CD4-positive, alpha-beta T cell treated with Interferon gamma for 1 hour (primary cell): Measurements from ENCODE around the gene DYNLL1.
"Not testable (repeated sequence)": the region's sequence is repeated elsewhere in the genome, so short reads cannot be mapped to it uniquely, and the experiment has no call there.

Source experiments
- DNase-seq: peaks from one replicate; pipeline ENCODE4 v3.0.0-alpha.2; 2020

DYNLL1 gene

DNA sequence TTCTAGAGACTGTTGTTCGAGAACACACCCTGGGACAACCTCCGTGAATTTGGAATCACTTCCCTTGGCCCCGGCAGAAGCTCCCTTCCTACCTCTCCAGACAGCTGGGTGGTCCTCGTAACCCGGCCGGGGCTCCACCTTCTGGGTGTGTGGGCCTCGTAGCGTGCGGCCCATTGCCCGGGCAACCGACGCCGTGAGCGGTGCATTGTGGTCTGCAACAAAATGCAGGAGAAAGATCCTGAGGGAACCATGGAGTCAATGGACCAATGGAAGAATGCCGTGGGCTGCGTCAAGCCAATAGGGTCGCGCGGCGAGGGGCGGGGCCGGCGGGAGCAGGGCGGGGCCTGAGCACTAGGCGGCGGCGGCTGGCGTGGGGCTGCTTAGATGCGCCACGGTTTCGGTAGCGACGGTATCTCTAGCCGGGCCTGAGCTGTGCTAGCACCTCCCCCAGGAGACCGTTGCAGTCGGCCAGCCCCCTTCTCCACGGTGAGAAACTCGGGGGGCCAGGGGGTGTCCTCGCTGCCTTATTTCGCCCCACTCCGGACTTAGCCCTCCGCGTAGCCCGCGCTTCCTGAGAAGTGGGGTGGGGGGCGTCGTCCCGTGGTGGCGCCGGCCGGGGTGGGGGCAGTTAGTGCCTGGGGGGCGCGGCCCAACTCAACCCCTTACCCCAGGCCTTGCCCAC lies at the start of gene DYNLL1:
TSS of gene DYNLL1 (plus strand) at position 383 of the 682 bp plus-strand sequence. CDS start 309 bp downstream, outside the sequence.
- peak; percentile 95 for DNase-seq

DNA sequence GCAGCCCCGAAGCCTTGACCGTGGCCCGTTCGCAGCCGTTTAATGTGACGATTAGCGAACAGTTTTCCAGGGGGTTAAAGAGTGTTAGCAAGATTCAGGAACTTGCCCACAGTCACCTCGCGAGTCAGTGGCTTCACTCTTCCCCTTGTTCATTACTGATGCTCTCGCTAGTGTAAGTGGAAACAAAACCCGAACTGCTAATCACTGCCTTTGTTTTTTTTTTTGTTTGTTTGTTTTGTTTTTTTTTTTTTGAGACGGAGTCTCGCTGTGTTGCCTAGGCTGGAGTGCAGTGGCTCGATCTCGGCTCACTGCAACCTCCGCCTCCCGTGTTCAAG lies 49.1 kb upstream of the DYNLL1 start:
- not testable (repeated sequence) for DNase-seq

DNA sequence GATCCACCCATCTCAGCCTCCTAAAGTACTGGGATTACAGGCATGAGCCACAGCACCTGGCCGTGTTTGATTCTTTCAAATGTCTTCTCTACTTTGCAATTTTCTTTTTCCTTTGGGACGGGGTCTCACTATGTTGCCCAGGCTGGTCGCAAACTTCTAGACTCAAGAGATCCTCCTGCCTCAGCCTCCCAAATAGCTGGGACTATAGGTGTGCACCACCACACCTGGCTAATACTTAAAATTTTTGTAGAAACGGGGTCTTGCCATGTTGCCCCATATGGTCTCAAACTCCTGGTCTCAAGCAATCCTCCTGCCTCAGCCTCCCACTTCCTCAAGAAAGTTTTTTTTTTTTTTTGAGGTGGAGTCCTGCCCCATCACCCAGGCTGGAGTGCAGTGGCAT lies 47.9 kb upstream of the DYNLL1 start:
- no peak for DNase-seq

DNA sequence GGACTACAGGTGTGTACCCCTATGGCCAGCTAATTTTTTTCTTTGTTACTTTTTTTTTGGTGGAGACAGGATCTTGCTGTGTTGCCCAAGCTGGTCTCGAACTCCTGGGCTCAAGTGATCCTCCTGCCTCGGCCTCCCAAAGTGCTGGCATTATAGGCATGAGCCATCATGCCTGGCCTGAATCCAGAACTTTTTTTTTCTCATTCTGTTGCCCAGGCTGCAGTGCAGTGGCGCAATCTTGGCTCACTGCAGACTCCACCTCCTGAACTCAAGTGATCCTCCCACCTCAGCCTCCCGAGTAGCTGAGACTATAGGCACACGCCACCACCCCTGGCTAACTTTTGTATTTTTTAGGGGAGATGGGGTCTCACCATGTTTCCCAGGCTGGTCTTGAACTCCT lies 43.4 kb upstream of the DYNLL1 start:
- DNase-seq: not testable (repeated sequence)

DNA sequence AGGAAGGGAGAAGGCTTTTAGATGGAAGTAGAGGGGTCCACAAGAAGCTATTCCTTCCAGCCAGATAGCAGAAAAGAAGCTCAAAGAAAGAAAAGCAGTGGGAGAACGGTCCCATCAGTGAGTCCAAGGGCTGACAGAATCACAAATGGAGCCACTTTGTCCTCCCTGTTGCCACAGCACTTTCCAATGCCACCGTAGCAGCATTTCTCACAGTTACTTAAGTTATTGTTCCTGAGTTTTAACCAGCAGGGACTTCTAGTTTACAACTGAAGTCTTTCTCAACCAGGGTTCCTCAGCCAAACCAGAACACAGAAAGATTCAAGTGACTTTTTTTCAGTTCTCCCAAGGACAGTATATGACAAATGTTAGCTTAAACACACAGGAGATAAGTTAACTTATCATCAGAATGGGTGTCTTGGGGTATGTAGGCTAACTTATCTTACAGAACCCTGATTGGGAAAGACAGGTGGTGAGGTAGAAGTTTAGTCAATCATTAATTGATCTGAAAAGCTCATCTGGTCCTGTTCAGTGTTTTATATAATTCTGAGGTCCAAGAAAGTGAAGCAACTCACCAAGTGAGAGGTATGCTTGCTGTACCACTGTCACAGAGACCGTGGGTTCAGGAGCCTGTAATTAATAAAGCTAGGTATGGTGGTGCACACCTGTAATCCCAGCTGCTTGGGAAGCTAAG lies 42.7 kb upstream of the DYNLL1 start:
- DNase-seq: no peak

DNA sequence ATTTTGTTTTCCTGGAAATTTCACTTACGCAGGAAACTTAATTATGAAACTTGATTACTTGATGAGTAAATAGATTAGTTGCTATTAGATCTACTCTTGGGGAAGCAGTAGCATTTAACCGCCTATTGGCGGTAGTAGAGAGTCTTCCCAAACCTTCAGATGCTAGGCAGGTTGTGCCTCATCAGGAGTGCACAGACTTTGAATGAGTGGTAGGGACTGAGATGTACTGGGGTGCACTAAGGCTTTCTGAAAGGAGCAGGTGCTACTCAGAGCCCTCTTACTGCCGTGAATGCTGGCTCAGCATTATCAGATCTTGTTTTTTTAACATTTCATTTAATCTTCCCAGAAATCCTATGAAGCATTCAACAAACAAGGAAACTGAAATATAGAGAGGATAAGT lies 41.9 kb upstream of the DYNLL1 start:
- peak; percentile 17 for DNase-seq

DNA sequence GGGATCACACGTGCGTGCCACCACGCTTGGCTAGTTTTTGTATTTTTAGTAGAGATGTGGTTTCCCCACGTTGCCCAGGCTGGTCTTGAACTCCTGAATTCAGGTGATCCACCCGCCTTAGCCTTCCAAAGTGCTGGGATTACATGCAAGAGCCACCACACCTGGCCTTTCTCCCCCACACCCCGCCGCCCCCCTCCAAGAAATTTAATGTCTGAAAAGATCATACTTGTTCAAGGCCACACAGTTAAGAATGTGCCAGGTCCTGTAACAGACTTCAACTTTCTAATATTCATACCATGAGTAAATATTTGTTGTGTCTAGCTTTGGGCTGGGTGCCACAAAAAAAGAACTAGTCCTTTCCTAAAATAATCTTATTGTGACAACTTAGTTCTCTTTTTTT lies 40.6 kb upstream of the DYNLL1 start:
- no peak for DNase-seq

DNA sequence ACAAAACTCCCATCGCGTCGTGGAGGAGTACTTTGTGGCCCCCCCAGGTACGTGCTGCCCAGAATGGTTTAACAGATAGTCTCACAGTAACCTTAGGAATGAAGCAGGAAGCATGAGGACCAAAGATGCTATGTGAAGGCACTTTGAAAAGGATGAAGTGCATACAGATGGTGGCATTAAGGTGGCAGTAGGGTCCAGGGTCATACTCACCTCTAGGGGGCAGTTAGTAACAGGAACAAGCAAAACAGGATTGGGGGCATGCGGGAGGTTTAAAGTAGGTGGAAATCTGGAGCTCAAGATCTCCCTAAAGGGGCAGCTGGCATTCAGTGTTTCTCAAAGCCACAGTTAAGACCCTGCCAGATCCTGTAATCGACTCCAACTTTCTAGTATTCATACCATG lies 38.8 kb upstream of the DYNLL1 start:
- DNase-seq: no peak

DNA sequence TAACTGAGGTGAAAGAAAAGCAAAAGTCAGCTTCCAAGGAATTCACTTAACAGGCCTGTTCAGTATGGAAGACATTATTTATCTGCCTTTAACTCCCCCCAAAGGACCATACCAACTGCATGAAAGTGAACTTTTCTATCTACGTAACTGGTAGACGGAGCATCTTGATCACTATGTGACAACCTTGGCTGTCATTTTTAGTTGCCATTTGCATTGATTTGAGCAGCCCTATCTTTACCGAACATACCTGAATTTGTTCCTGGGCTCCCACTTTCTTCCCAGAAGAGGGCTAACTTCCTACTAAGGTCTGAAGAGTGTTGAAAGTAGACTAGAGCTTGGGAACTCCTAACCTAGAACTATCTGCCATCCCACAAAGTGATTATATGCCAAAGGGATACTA lies 35.8 kb upstream of the DYNLL1 start:
- no peak for DNase-seq

DNA sequence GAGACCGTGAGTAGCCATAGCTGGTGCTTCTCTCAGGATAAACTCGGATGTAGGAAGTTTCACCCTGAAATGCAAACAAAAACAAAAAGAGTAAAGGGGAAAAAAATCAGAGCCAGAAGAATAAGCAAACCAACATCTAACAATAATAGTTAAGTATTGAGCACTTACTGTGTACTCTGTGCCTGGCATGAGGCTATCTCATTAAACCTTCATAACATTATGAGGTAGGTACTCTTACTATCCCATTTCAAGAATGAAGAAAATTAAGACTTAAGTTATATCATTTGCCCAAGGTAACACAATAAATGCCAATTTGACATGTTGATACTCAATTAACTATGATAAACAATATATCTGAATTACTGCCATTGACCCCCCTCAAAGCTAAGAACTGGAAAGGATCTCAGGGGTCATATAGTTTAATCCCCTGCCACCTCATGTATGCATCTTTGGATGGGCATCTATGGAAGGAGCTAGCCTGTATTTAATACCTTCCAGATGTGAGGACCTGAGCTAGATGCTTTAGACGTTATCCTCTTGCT lies 33.7 kb upstream of the DYNLL1 start:
- DNase-seq: no peak

DNA sequence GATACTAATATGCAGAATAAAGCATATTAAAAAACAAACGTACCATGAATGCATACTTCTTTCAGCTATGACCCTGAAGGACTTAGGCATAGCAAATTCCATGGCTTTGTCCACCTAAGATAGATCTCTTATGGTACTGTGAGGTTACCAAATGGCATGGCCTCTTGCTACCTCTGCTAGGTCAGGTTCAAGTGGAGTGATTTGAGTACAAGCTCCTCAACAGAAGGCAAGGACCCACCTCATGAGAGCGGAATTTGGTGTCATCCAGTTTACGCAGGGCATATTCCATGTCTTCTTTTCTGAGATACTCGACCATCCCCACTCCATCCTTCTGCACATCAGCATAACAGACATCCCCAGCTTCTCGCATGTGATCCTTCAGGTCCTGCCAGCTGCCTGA lies 32.2 kb upstream of the DYNLL1 start:
- no peak for DNase-seq

DNA sequence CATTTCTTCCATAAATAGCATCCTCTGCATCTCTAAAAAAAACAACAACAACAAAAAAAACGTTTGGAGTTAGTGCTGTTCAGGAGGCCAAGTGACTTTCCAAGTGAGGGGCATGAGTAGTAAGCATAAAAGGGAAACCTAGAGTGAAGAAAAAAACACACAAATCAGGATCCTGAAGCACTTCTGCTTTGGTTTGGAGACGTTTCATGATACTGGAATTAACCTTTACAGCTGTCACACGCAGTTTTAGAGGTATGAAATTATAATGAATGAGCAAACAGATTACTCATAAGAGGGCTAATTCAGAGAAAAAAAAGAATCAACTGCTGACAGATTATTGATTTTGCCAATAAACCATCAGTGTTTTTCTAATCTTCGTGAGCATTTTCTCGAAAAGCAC lies 30.2 kb upstream of the DYNLL1 start:
- DNase-seq: no peak

DNA sequence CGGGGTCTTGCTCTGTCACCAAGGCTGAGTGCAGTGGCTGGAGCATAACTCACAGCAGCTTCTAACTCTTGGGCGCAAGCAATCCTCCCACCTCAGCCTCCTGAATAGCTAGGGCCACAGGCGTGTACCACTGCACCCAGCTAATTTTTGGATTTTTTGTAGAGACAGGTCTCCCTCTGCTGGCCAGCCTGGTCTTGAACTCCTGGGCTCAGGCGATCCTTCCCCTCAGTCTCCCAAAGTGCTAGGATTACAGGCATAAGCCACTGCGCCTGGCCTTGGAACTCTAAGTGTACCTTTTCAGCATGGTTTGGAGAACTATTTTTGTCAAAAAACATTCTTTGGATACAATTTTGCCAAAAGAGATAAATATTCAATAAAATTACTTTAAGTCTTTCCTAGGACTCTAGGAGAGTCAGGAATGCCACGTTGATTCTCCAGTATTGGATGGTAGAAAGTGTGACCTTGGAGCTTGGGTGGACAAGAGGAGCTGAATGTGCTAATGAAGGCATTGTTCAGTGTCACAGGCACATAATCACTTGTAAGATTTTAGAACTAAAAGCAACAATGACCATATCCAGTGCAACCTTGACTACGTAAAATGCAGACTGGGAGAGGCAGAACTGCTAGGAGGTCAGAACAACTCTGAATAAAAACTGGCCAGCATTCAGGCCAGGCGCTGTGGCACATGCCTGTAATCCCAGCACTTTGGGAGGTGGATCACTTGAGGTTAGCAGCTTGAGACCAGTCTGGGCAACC lies 29.2 kb upstream of the DYNLL1 start:
- DNase-seq: peak; percentile 47

DNA sequence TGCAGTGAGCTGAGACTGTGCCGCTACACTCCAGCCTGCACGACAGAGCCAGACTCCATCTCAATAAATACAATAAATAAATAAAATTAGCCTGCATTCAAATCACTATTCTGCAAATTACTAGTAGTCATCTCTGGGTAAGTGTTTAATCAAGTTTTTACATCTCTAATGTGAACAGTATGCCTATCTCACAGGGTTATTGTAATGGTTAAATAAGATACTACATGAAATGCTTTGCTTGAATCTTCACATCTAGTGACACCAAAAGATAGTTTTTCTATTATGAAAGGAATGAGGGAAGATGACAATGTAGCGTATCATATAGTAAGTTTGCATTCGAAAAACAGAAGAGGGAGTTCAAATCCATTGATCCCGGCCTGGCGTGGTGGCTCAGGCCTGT lies 28.5 kb upstream of the DYNLL1 start:
- no peak for DNase-seq

DNA sequence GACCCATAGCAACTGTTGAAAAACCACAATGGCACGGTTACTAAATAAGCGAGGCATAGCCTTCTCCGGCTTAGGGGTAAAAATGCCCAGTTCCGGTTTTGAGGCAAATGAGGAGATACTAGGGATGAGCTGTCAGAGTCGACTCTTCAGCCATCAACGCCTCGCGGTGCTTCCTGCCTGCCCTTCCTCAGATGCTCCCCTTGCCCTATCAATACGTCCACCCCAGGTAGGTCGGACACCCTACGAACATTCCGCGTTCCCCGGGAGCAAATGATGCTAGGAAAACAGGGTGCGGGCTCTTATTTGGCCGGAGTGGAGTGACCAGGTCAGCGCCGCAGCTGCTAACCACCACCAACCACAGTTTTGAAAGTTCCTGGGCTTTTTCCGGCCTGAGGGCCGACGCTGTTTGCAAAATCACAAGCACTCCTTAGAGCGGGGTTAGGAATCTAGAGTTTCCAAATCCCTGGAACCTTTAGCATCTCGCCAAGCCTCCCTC lies 27.5 kb upstream of the DYNLL1 start:
- peak; percentile 16 for DNase-seq

DNA sequence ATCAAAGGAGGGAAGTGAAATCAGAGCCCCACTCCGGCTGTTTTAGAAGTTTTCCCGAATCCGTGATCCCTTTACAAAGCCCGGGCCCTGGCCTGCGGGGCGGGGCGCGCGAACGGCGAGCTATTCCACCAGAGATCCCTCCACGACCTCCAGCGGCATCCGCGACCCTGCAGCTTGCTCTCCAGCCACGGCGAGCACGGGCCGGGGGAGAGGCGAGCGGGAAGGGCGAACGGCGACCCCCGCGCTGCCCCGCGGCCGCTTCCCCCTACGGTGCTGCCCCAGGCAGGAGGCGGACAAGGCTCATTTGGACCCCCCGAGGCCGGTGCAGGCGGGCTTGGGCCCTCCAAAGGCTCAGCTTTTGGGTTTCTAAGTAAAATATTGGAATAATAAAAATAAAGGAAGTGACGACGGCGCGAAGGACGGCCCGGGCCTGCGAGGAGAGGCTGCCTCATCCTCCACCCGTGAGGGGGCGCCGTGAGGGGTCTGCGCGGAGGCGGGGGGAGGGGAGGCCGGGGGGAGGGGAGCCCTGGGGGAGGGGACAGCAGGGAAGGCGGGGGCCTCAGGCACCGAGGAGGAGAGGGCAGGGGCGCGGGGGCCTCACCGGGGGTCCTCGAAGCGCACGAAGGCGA lies 27.0 kb upstream of the DYNLL1 start:
- no peak for DNase-seq

DNA sequence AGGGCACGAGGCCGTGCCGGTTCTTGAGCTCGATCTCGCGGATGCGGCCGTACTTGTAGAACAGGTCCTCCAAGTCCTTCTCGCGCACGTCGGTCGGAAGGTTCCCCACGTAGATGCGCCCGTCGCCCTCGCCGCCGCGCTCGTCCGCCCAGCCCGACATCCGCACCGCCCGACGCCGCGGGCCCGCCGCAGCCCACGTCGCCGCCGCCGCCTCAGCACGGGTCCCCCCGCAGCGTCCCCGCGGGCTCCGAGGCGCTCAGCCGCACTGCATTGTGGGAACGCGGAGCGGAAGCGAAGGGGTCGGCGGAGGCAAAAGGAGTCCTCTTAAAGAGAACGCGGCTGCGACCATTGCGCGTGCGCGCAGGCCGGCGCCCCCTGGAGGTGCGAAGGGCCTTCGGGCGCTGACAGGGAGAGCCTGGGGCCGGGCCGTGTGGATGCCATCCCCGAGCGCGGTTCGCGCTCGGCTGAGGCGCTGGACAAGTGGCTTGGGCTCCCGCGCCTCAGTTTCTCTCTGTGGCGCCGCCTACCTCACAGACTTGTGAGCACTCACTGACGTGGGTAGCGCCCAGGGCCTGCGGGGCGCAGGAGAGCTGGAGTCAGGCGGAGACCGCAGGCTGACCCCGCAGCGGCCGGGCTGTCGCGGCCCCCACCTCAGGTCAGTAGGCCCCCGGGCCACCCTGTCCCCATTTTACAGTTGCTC lies 26.3 kb upstream of the DYNLL1 start, which contains the start of gene SRSF9:
TSS of gene SRSF9 (minus strand) at position 299 of the 700 bp plus-strand sequence. CDS start at position 160, 139 bp downstream.
- peak; percentile 96 for DNase-seq

DNA sequence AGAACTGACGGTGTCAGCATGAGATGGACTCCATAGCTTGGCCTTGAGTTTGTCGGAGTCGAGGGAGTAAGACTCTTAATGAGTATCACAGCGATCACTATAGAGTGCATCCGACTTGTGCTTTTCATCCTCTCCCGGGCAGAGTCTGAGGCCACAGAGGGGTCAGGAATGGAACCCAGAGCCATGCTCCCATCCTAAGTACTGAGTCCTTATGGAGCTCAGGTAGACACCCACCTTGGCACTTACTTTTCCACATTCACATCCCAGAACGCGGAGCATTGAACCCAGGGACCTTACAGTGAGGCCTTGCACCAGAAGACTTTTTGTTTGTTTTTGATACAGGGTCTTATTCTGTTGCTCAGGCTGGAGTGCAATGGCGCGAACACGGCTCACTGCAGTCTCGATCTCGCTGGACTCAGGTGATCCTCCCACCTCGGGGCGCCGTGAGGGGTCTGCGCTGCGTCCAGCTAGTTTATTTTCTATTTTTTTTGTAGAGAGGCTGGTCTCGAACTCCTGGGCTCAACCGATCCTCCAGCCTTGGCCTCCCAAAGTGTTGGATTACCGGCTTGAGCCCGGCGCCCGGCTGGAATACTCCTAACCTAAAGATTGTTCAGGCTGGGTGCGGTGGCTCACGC lies 25.6 kb upstream of the DYNLL1 start:
- DNase-seq: no peak

DNA sequence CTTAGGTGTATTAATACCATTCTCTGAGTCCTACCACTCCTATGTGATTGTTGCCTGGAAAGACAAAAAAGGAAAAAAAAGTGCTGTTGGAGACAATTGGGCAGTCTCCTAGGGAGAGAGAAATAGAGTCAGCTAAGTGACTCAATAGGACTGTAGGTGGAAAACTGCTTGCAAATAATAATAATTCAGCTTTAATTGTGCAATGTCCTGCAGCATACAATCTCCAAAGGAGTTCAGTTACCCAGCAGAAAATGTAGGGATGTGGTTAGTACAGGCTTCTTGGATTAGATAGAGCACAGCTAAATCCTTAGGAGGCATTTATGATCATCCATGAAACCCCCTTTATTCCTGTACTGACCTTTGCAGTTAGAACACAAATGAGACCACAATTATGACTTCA lies 23.4 kb upstream of the DYNLL1 start:
- no peak for DNase-seq

DNA sequence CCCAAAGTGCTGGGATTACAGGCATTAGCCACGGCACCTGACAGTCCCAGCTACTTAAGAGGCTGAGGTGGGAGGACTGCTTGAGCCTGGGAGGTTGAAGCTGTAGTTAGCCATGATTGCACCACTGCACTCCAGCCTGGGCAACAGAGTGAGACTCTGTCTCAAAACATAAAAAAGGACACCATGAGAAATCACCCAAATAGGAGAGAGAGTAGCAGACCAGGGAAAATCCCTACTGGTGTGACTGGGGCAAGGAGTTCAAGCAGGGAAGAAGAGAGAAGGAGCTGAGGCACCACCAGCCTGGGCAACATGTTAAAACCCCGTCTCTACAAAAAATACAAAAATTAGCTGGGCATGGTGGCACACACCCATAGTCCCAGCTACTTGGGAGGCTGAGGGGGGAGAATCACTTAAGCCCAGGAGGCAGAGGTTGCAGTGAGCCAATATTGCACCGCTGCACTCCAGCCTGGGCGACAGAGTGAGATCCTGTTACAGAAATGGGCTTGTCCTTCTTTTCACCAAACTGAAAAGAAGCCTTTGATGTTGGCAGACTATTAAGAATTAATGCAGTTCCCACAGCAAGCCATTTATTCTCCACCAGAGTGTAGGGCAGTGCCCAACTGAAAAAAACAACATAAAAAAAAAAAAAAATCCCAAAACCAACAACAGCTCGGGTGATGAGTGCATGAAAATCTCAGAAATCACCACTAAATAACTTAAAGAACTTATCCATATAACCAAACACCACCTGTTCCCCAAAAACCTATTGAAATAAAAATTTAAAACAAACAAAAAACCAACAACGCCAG lies 21.9 kb upstream of the DYNLL1 start:
- DNase-seq: no peak

DNA sequence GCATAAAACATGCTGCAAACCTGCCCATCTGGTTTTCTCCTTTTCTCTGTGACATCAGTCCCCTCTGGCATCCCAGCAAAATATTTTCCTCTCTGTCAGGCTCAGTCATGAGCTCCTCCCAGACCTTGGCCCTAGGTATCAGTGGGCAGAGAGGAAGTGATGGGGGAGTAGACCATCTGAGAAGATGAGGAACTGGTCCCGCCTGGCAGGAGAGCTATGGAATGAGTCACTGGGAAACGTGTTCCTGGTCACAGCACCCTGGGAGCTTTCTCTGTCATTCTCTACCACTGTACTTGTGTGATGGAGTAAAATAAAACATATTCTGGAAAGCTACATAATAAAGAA lies 21.3 kb upstream of the DYNLL1 start:
- DNase-seq: no peak
